ENCODE data around the gene EYA3. TPM values are rescaled to one million over a fixed set of nuclear protein-coding genes. Genes with fewer than 3 reads are reported as not detected.

EYA3 gene
- total RNA-seq, 3 donors from 2014 or later (not counting 1 experiment from before 2014, with no cell fraction given), result 17.7 to 25.2 (median 19.1) TPM

- peak; percentile 32 to 54 (median 52) for ATAC-seq
Measured at GRCh38 chr1:27993241-27993640, 95.2 kb downstream of the EYA3 start.

GRCh38 chr1:27992276-27992675 lies 96.1 kb downstream of the EYA3 start:
- ATAC-seq (peak; percentile 75 to 82 (median 79)), DNase-seq (peak; percentile 39 to 78)
- no peaks in the 10 kb centered on the region for H3K9me3 ChIP-seq (ENCODE audit: control insufficient read depth, insufficient read depth, low read length)
- no peaks in the 10 kb centered on the region for H3K27me3 Mint-ChIP-seq (ENCODE audit: low read depth in 2 of 2)
- peak overlapping the region; percentile 88 to 96 for H3K27ac Mint-ChIP-seq
- no peaks in the 10 kb centered on the region for H3K27me3 ChIP-seq (ENCODE audit: control insufficient read depth, insufficient read depth, low read length)
- peaks cover 46% of the 10 kb centered on the region for H3K36me3 ChIP-seq (ENCODE audit: control insufficient read depth, insufficient read depth, low read length)
- peaks cover under 1% of the 10 kb centered on the region for H3K36me3 Mint-ChIP-seq
- peaks cover 42 to 43% of the 10 kb centered on the region in 2 donors for H3K4me1 Mint-ChIP-seq
- H3K4me1 ChIP-seq (ENCODE audit: control insufficient read depth, insufficient read depth, low read length), result peaks cover 21% of the 10 kb centered on the region
- H3K9me3 Mint-ChIP-seq, result peaks cover 0 to 2% of the 10 kb centered on the region in 2 donors
- WGBS (ENCODE audit: insufficient coverage), result 31% methylated on average over 6 of the region's 6 CpGs
- intact Hi-C loops (cut with micrococcal nuclease), result loop anchor here (5.0 kb wide), 2 partner anchors 120 to 205 kb away; partner anchors contain the start of gene THEMIS2
- peak overlapping the region; percentile 82 for H3K4me3 Mint-ChIP-seq
- no peak overlapping the region for H3K4me3 ChIP-seq (ENCODE audit: low read length)
- TF ChIP-seq CTCF (IDR thresholded peaks at IDR 0.05), result no peak
- peak overlapping the region; percentile 81 for H3K27ac ChIP-seq (ENCODE audit: low read length)

More at GRCh38 chr1:27993241-27993640, 95.2 kb downstream of the EYA3 start:
- no peaks in the 10 kb centered on the region for H3K9me3 ChIP-seq (ENCODE audit: control insufficient read depth, insufficient read depth, low read length)
- H3K9me3 Mint-ChIP-seq, result peaks cover 0 to 2% of the 10 kb centered on the region in 2 donors
- peaks cover 47% of the 10 kb centered on the region for H3K36me3 ChIP-seq (ENCODE audit: control insufficient read depth, insufficient read depth, low read length)
- intact Hi-C loops (cut with micrococcal nuclease), result loop anchor here (5.0 kb wide), 2 partner anchors 121 to 204 kb away; partner anchors contain the start of gene THEMIS2
- H3K4me1 ChIP-seq (ENCODE audit: control insufficient read depth, insufficient read depth, low read length), result peaks cover 21% of the 10 kb centered on the region
- peak in 1 of 2 donors; percentile 50 for DNase-seq
- H3K27me3 Mint-ChIP-seq (ENCODE audit: low read depth in 2 of 2), result no peaks in the 10 kb centered on the region
- peak overlapping the region; percentile 67 for H3K4me3 Mint-ChIP-seq
- H3K27ac Mint-ChIP-seq, result peak overlapping the region; percentile 88 to 96
- peaks cover 10% of the 10 kb centered on the region for H3K36me3 Mint-ChIP-seq
- H3K27me3 ChIP-seq (ENCODE audit: control insufficient read depth, insufficient read depth, low read length), result no peaks in the 10 kb centered on the region
- H3K4me3 ChIP-seq (ENCODE audit: low read length), result no peak overlapping the region
- 48% methylated on average over 3 of the region's 3 CpGs for WGBS (ENCODE audit: insufficient coverage)
- TF ChIP-seq CTCF (IDR thresholded peaks at IDR 0.05), result no peak
- peaks cover 40 to 42% of the 10 kb centered on the region in 2 donors for H3K4me1 Mint-ChIP-seq
- H3K27ac ChIP-seq (ENCODE audit: low read length), result peak overlapping the region; percentile 81

- DNase-seq, result peak in 1 of 2 donors; percentile 33
- Mint-ChIP-seq H3K9me3 (peaks cover 0 to 2% of the 10 kb centered on the region in 2 donors), H3K4me1 (peaks cover 47 to 49% of the 10 kb centered on the region in 2 donors), H3K4me3 (peak overlapping the region; percentile 82), H3K27ac (peak overlapping the region; percentile 88 to 96), H3K36me3 (no peaks in the 10 kb centered on the region), H3K27me3 (ENCODE audit: low read depth in 2 of 2) (no peaks in the 10 kb centered on the region)
- Histone ChIP-seq H3K27ac (ENCODE audit: low read length) (peak overlapping the region; percentile 81), H3K4me3 (ENCODE audit: low read length) (no peak overlapping the region), H3K36me3 (ENCODE audit: control insufficient read depth, insufficient read depth, low read length) (peaks cover 39% of the 10 kb centered on the region), H3K27me3 (ENCODE audit: control insufficient read depth, insufficient read depth, low read length) (no peaks in the 10 kb centered on the region), H3K4me1 (ENCODE audit: control insufficient read depth, insufficient read depth, low read length) (peaks cover 21% of the 10 kb centered on the region), H3K9me3 (ENCODE audit: control insufficient read depth, insufficient read depth, low read length) (no peaks in the 10 kb centered on the region)
- 65% methylated on average over 3 of the region's 3 CpGs for WGBS (ENCODE audit: insufficient coverage)
- intact Hi-C loops (cut with micrococcal nuclease), result loop anchor here (5.0 kb wide), 2 partner anchors 119 to 206 kb away; partner anchors contain the start of gene THEMIS2
- ATAC-seq, result peak; percentile 77 to 88 (median 85)
- TF ChIP-seq CTCF (IDR thresholded peaks at IDR 0.05), result no peak
Measured at GRCh38 chr1:27990920-27991537, 97.4 kb downstream of the EYA3 start.

Data from natural killer cell (primary cell).